ENCODE data around the gene EPN1.

DNA sequence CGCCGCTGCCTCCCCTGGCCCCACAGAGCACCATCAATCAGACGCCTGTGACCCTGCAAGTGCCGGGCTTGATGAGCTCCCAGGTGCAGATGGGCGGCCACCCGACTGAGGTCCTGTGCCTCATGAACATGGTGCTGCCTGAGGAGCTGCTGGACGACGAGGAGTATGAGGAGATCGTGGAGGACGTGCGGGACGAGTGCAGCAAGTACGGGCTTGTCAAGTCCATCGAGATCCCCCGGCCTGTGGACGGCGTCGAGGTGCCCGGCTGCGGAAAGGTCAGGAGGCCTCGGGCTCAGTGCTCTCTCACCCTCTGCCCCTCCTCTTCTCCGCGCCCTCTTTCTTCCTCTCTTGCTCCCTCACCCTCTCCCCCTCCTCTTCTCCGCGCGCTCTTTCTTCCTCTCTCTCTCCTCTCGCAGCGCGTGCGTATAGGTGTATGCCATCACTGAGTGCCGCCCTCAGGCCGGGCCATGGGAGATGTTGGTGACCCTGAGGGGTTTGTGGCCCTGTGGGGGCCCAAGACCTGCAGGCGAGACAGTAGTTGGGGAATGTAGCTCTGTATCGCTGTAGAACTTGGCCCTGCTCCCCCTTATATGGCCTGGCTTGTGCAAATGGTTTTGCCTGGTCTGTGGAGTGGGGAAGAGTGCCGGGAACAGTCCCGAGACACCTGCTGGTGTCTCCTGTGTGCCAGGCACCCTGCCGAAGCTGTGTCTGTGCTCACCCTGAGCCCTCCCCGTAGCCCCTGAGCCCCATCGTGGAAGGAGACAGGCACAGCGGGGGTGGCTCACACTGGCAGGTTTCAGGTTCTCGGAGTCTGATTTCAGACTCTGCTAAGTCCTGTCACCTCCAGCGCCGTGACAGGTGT lies 5.4 kb upstream of the EPN1 start:
- TF ChIP-seq, protein P1, sequence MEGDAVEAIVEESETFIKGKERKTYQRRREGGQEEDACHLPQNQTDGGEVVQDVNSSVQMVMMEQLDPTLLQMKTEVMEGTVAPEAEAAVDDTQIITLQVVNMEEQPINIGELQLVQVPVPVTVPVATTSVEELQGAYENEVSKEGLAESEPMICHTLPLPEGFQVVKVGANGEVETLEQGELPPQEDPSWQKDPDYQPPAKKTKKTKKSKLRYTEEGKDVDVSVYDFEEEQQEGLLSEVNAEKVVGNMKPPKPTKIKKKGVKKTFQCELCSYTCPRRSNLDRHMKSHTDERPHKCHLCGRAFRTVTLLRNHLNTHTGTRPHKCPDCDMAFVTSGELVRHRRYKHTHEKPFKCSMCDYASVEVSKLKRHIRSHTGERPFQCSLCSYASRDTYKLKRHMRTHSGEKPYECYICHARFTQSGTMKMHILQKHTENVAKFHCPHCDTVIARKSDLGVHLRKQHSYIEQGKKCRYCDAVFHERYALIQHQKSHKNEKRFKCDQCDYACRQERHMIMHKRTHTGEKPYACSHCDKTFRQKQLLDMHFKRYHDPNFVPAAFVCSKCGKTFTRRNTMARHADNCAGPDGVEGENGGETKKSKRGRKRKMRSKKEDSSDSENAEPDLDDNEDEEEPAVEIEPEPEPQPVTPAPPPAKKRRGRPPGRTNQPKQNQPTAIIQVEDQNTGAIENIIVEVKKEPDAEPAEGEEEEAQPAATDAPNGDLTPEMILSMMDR (IDR thresholded peaks at IDR 0.05) = no peak
- no peak for TF ChIP-seq POLR2A (IDR thresholded peaks at IDR 0.05)
